HepG2 (cell line): ENCODE data around the gene ARSJ. TPM values are rescaled to one million over a fixed set of nuclear protein-coding genes. Genes with fewer than 3 reads are reported as not detected.

Experiments
- ATAC-seq: fragments of 200-7000 bp; cut with Tn5 transposase; 3 replicates; pipeline ENCODE4 v1.9.1; 2020; ENCODE audit warnings: mild to moderate bottlenecking, moderate library complexity
- BruUV-seq: library from RNA; stranded (reverse); fragments of 400-500 nt; replicated peaks from 2 replicates; lab custom pipeline; 2021; lab: Mats Ljungman, UMichigan
- CTCF ChIA-PET: fragments of 300-600 bp; formaldehyde crosslinking; extraction: SDS; loops from one replicate; lab custom pipeline; 2021; ENCODE audit warnings: low total read pairs, inconsistent platforms, low intra/inter-chr PET ratio; lab: Yijun Ruan, JAX
- POLR2A ChIA-PET: fragments of 350-600 bp; sonication (Branson Sonifier 250); formaldehyde crosslinking; loops from one replicate; lab custom pipeline; 2020; ENCODE audit warnings: antibody characterized with exemption, inconsistent platforms; lab: Yijun Ruan, JAX
- DNase-seq: peaks from one replicate; pipeline ENCODE4 v3.0.0-alpha.2; 2015; ENCODE audit warnings: low spot score
- FAIRE-seq: peaks from 3 replicates; lab custom pipeline; 2011; peaks lifted over from hg19 to GRCh38; lab: Jason Lieb, UNC
- H2AFZ ChIP-seq: one replicate; pipeline ENCODE4 v1.6.1; 2011; ENCODE audit warnings: low read length, inconsistent platforms
- H3K27ac ChIP-seq: fragments of 300-600 bp; 3 replicates; pipeline ENCODE4 v1.8.0; 2011; ENCODE audit warnings: mixed run types, mild to moderate bottlenecking, mixed read lengths, low read length, inconsistent platforms; ENCODE audit not compliant: insufficient read depth; ENCODE audit errors: extremely low read length
- H3K27me3 ChIP-seq, 2 experiments: fragments of 200-600 bp in 1 of 2; 2 replicates in 1 of 2; 3 replicates in 1 of 2; pipeline versions ENCODE4 v1.6.0 to v1.8.0; 2011; ENCODE audit warnings: low read length in 2 of 2, mild to moderate bottlenecking in 2 of 2, moderate library complexity in 2 of 2, inconsistent platforms in 1 of 2; ENCODE audit not compliant: insufficient read depth in 2 of 2, control insufficient read depth in 1 of 2
- H3K36me3 ChIP-seq, 2 experiments: fragments of 200-600 bp in 1 of 2; replicated peaks in 1 of 2; 2 replicates in 1 of 2; 3 replicates in 1 of 2; pipeline versions ENCODE4 v1.5.1 to v1.8.0; 2011; ENCODE audit warnings: low read length in 2 of 2, inconsistent platforms in 1 of 2; ENCODE audit not compliant: insufficient read depth in 2 of 2, control insufficient read depth in 1 of 2
- H3K4me1 ChIP-seq: 2 replicates; pipeline ENCODE4 v1.5.1; 2012; ENCODE audit warnings: low read length, inconsistent platforms; ENCODE audit not compliant: insufficient read depth
- H3K4me2 ChIP-seq: 2 replicates; pipeline ENCODE4 v1.6.0; 2011; ENCODE audit warnings: low read depth, low read length, inconsistent platforms
- H3K4me3 ChIP-seq, 3 experiments: fragments of 200-600 bp in 1 of 3; sonication (generic), shearing (Covaris generic) in 1 of 3; replicated peaks in 1 of 3; 2 replicates each; pipeline ENCODE4 v1.5.1; 2011 to 2016; ENCODE audit warnings: low read length in 3 of 3, inconsistent platforms in 2 of 3, low read depth in 2 of 3, mild to moderate bottlenecking in 2 of 3, control low read depth in 1 of 3, mixed read lengths in 1 of 3; ENCODE audit not compliant: insufficient read depth in 1 of 3
- H3K79me2 ChIP-seq: one replicate; pipeline ENCODE4 v1.6.1; 2011; ENCODE audit warnings: low read length, inconsistent platforms; ENCODE audit not compliant: insufficient read depth
- H3K9ac ChIP-seq: 2 replicates; pipeline ENCODE4 v1.6.0; 2011; ENCODE audit warnings: mild to moderate bottlenecking, low read depth, low read length, inconsistent platforms; ENCODE audit not compliant: insufficient read depth
- H3K9me3 ChIP-seq: 2 replicates; pipeline ENCODE4 v1.5.1; 2012; ENCODE audit warnings: mild to moderate bottlenecking, low read length
- H4K20me1 ChIP-seq: 2 replicates; pipeline ENCODE4 v1.6.0; 2011; ENCODE audit warnings: inconsistent platforms, mild to moderate bottlenecking, low read length, moderate library complexity; ENCODE audit not compliant: insufficient read depth
- CBX1 ChIP-seq: IDR thresholded peaks from one replicate; pipeline ENCODE4 v1.6.1; 2016; ENCODE audit warnings: antibody characterized with exemption, low read depth
- EED ChIP-seq: sonication (generic); formaldehyde crosslinking; IDR thresholded peaks from 2 replicates; pipeline ENCODE4 v1.5.0; 2020; ENCODE audit warnings: mild to moderate bottlenecking, missing genetic modification reagents
- FIP1L1 ChIP-seq: fragments of 200-400 bp; formaldehyde crosslinking; IDR thresholded peaks from 2 replicates; pipeline ENCODE4 v1.6.1; 2018; ENCODE audit warnings: low read depth, mild to moderate bottlenecking, low read length, moderate library complexity, borderline replicate concordance; ENCODE audit not compliant: insufficient read depth
- RFXAP ChIP-seq: sonication (generic); formaldehyde crosslinking; IDR thresholded peaks from 2 replicates; pipeline ENCODE4 v1.4.0; 2020; ENCODE audit warnings: missing genetic modification reagents, borderline replicate concordance
- ZNF12 ChIP-seq: sonication (generic); formaldehyde crosslinking; IDR thresholded peaks from 2 replicates; pipeline ENCODE4 v1.5.0; 2020; ENCODE audit warnings: missing genetic modification reagents
- ZNF382 ChIP-seq: sonication (generic); formaldehyde crosslinking; IDR thresholded peaks from 2 replicates; pipeline ENCODE4 v1.5.0; 2020; ENCODE audit warnings: missing genetic modification reagents, mild to moderate bottlenecking, borderline replicate concordance
- WGBS: methylation state at CpG from one replicate; pipeline ENCODE4 v1.1.6; 2017; ENCODE audit warnings: low lambda C conversion rate; 5-methylcytosine and 5-hydroxymethylcytosine counted together
- in situ Hi-C: cut with HindIII; loops from 2 replicates; pipeline ENCODE4 v1.10.0; 2017; ENCODE audit warnings: low pct_unique_long_range_greater_than_20kb; ENCODE audit not compliant: extremely low pct_ligation_motif_present
- intact Hi-C: fragments of 100-400 bp; cut with micrococcal nuclease; formaldehyde crosslinking; loops from one replicate; pipeline ENCODE4 v1.10.0; 2022; ENCODE audit not compliant: unreplicated experiment
- polyA plus RNA-seq, 8 experiments: library from polyadenylated mRNA; depleted of rRNA in 3 of 8; stranded (reverse) in 7 of 8; unstranded in 1 of 8; fragments of >200 nt; fragmentation: Illumina TruSeq in 4 of 8; extraction: Trizol in 4 of 8; gene quantifications; 2 replicates each; pipeline versions ENCODE4 v1.2.1 to v1.2.3, GENCODE V29; 2011 to 2016; ENCODE audit warnings: low read depth in 4 of 8, missing spikeins in 1 of 8, mixed read lengths in 1 of 8; ENCODE audit not compliant: insufficient read depth in 1 of 8
- total RNA-seq, 5 experiments: library from RNA; depleted of rRNA; stranded (reverse); fragments of >200 nt; fragmentation: Illumina TruSeq; extraction: Trizol; gene quantifications; 2 replicates each; pipeline ENCODE4 v1.2.3, GENCODE V29; 2016; ENCODE audit warnings: low read depth in 1 of 5
- TF ChIP-seq, protein P1 (sequence below), 2 experiments: IDR thresholded peaks; 2 replicates each; pipeline ENCODE4 v1.6.1; 2011 to 2012; ENCODE audit warnings: low read length in 2 of 2, borderline replicate concordance in 1 of 2, low read depth in 1 of 2, mild to moderate bottlenecking in 1 of 2, moderate library complexity in 1 of 2
- TF ChIP-seq, protein P2 (sequence below): sonication (generic); formaldehyde crosslinking; IDR thresholded peaks from 2 replicates; pipeline ENCODE4 v1.5.1; 2020; ENCODE audit warnings: mild to moderate bottlenecking, moderate library complexity, missing genetic modification reagents
- TF ChIP-seq, protein P3 (sequence below): sonication (generic); formaldehyde crosslinking; IDR thresholded peaks from 2 replicates; pipeline ENCODE4 v1.8.1; 2022; ENCODE audit warnings: low read depth, mild to moderate bottlenecking, missing genetic modification reagents

ARSJ gene
- total and polyA plus RNA-seq, 2 of the 13 experiments (the other 11 are each of a cell fraction or from before 2014, with no cell fraction given), result not detected

DNA sequence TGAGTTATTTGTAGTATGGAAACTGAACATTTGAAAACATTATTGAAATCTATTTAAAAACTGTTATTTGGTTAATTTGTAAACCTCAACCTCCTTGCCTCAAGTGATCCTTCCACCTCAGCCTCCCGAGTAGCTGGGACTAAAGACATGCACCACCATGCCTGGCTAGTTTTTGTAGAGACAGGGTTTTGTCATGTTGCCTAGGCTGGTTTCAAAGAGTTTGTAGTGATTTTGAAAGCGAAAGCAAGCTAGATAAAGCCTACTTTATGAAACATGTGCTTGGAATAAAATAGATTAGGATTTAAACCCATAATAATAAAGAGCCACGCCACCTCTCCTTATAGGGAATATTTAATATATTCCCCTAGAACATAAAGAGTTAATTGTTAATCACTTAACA, 23.5 kb downstream of the ARSJ start (continued):
- TF ChIP-seq, protein P1, sequence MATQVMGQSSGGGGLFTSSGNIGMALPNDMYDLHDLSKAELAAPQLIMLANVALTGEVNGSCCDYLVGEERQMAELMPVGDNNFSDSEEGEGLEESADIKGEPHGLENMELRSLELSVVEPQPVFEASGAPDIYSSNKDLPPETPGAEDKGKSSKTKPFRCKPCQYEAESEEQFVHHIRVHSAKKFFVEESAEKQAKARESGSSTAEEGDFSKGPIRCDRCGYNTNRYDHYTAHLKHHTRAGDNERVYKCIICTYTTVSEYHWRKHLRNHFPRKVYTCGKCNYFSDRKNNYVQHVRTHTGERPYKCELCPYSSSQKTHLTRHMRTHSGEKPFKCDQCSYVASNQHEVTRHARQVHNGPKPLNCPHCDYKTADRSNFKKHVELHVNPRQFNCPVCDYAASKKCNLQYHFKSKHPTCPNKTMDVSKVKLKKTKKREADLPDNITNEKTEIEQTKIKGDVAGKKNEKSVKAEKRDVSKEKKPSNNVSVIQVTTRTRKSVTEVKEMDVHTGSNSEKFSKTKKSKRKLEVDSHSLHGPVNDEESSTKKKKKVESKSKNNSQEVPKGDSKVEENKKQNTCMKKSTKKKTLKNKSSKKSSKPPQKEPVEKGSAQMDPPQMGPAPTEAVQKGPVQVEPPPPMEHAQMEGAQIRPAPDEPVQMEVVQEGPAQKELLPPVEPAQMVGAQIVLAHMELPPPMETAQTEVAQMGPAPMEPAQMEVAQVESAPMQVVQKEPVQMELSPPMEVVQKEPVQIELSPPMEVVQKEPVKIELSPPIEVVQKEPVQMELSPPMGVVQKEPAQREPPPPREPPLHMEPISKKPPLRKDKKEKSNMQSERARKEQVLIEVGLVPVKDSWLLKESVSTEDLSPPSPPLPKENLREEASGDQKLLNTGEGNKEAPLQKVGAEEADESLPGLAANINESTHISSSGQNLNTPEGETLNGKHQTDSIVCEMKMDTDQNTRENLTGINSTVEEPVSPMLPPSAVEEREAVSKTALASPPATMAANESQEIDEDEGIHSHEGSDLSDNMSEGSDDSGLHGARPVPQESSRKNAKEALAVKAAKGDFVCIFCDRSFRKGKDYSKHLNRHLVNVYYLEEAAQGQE (IDR thresholded peaks at IDR 0.05; ENCODE audit: borderline replicate concordance in 1 of 2, low read depth in 1 of 2, low read length in 2 of 2), result no peak
- TF ChIP-seq ZNF382, result no peak
- TF ChIP-seq EED (CRISPR knock-in tag), result no peak
- TF ChIP-seq ZNF12 (CRISPR knock-in tag), result no peak
- no peak for TF ChIP-seq FIP1L1

DNA sequence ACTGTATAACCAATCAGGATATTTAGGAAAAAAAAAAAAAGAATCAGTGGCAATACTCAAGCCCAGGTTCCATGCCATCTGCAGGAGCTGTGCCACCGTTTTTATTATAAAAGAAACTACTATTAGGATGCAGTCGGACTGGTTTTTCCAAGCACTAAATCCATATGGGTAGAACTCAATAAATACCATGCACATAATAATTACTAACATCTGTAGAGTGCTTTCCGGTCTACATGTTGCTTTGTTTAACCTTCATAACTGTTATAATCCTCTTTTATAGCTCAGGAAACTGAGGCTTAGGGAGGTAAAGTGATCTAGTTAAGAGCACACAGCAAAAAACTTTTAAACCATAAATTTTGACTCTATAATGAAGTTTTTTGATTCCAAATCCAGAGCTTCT, 24.0 kb downstream of the ARSJ start:
- intact Hi-C loops, result no loop called here
- TF ChIP-seq, protein P2, sequence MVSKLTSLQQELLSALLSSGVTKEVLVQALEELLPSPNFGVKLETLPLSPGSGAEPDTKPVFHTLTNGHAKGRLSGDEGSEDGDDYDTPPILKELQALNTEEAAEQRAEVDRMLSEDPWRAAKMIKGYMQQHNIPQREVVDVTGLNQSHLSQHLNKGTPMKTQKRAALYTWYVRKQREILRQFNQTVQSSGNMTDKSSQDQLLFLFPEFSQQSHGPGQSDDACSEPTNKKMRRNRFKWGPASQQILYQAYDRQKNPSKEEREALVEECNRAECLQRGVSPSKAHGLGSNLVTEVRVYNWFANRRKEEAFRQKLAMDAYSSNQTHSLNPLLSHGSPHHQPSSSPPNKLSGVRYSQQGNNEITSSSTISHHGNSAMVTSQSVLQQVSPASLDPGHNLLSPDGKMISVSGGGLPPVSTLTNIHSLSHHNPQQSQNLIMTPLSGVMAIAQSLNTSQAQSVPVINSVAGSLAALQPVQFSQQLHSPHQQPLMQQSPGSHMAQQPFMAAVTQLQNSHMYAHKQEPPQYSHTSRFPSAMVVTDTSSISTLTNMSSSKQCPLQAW (CRISPR knock-in tag), result no peak
- no peak for TF ChIP-seq RFXAP (CRISPR knock-in tag)
- TF ChIP-seq, protein P3, sequence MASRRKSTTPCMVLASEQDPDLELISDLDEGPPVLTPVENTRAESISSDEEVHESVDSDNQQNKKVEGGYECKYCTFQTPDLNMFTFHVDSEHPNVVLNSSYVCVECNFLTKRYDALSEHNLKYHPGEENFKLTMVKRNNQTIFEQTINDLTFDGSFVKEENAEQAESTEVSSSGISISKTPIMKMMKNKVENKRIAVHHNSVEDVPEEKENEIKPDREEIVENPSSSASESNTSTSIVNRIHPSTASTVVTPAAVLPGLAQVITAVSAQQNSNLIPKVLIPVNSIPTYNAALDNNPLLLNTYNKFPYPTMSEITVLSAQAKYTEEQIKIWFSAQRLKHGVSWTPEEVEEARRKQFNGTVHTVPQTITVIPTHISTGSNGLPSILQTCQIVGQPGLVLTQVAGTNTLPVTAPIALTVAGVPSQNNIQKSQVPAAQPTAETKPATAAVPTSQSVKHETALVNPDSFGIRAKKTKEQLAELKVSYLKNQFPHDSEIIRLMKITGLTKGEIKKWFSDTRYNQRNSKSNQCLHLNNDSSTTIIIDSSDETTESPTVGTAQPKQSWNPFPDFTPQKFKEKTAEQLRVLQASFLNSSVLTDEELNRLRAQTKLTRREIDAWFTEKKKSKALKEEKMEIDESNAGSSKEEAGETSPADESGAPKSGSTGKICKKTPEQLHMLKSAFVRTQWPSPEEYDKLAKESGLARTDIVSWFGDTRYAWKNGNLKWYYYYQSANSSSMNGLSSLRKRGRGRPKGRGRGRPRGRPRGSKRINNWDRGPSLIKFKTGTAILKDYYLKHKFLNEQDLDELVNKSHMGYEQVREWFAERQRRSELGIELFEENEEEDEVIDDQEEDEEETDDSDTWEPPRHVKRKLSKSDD (CRISPR knock-in tag), result no peak
- no peak for TF ChIP-seq CBX1

More for the DNA sequence above, 24.0 kb downstream of the ARSJ start:
- Histone ChIP-seq H3K79me2 (no peaks in the 10 kb centered on the region), H3K9ac (no peak overlapping the region), H2AFZ (no peak overlapping the region), H3K27me3 (no peaks in the 10 kb centered on the region), H3K36me3 (no peaks in the 10 kb centered on the region), H4K20me1 (no peaks in the 10 kb centered on the region), H3K4me3 (no peak overlapping the region), H3K27ac (no peak overlapping the region), H3K4me1 (peaks cover 8% of the 10 kb centered on the region), H3K4me2 (no peak overlapping the region), H3K9me3 (no peaks in the 10 kb centered on the region)
- 19% methylated on average over 3 of the region's 3 CpGs for WGBS
- no TSS peak for BruUV-seq
- DNase-seq (no peak), ATAC-seq (no peak), FAIRE-seq (no peak)
- ChIA-PET POLR2A (no interaction called here), CTCF (no interaction called here)
- in situ Hi-C loops, result loop anchor here (10.0 kb wide), 3 partner anchors 119 to 419 kb away; no protein-coding TSS in a partner anchor
